Subcutaneous adipose tissue (tissue), 4 donors: ENCODE measurements around the gene HHIP. TPM values are rescaled to one million over a fixed set of nuclear protein-coding genes. Genes with fewer than 3 reads are reported as not detected.

Experiments used
- CTCF ChIP-seq: fragments of 450-650 bp; IDR thresholded peaks from one replicate; pipeline ENCODE4 v1.5.1; 2016; ENCODE audit warnings: low read depth, mild to moderate bottlenecking, control low read depth, antibody characterized with exemption, moderate library complexity
- total RNA-seq, 4 donors: library from RNA; depleted of rRNA; stranded (reverse); fragments of >200 nt; gene quantifications; one replicate each; pipeline ENCODE4 v1.1.0, GENCODE V29; 2016

Gene HHIP
- total RNA-seq, 4 donors from 2014 or later, result 0.38 to 1.9 (median 1.0) TPM

GRCh38 chr4:144709793-144710525 is 64.0 kb downstream of the HHIP start:
- TF ChIP-seq CTCF, result no peak

GRCh38 chr4:144710526-144710912 is 64.6 kb downstream of the HHIP start:
- TF ChIP-seq CTCF, result no peak

GRCh38 chr4:144711700-144712456 is 65.9 kb downstream of the HHIP start:
- TF ChIP-seq CTCF, result no peak

GRCh38 chr4:144712775-144713174 is 66.8 kb downstream of the HHIP start:
- TF ChIP-seq CTCF, result no peak

GRCh38 chr4:144714166-144714565 is 68.2 kb downstream of the HHIP start:
- TF ChIP-seq CTCF, result no peak

- no peak for TF ChIP-seq CTCF
These were observed 69.3 kb downstream of the HHIP start for GRCh38 chr4:144715230-144715629.

- no peak for TF ChIP-seq CTCF
These were observed 70.8 kb downstream of the HHIP start for GRCh38 chr4:144716778-144717177.
